Mucosa of descending colon (tissue), 3 donors: ENCODE measurements around the gene FMNL3. TPM values are rescaled to one million over a fixed set of nuclear protein-coding genes. Genes with fewer than 3 reads are reported as not detected.

Experiments used
- ATAC-seq: fragments of 200-7000 bp; cut with Tn5 transposase; one replicate; pipeline ENCODE4 v1.9.1; 2020; ENCODE audit warnings: mild to moderate bottlenecking, moderate library complexity
- DNase-seq, 3 donors: peaks; one replicate each; pipeline ENCODE4 v3.0.0-alpha.2; 2020
- H3K36me3 ChIP-seq: fragments of 200-600 bp; one replicate; pipeline ENCODE4 v1.8.0; 2021; ENCODE audit warnings: low read depth, mild to moderate bottlenecking
- H3K4me1 ChIP-seq: fragments of 200-600 bp; one replicate; pipeline ENCODE4 v1.8.0; 2021; ENCODE audit warnings: low read depth, mild to moderate bottlenecking
- H3K4me3 ChIP-seq: fragments of 200-600 bp; one replicate; pipeline ENCODE4 v1.8.0; 2021; ENCODE audit warnings: mild to moderate bottlenecking
- H3K9me3 ChIP-seq: fragments of 200-600 bp; one replicate; pipeline ENCODE4 v1.8.0; 2021; ENCODE audit warnings: mild to moderate bottlenecking
- CTCF ChIP-seq: fragments of 200-600 bp; IDR thresholded peaks from one replicate; pipeline ENCODE4 v1.8.0; 2022; ENCODE audit warnings: antibody characterized with exemption, mild to moderate bottlenecking
- intact Hi-C, 2 donors: fragments of 100-400 bp; cut with DNase I in 1 of 2; cut with micrococcal nuclease in 1 of 2; formaldehyde crosslinking; loops; one replicate each; pipeline versions ENCODE4 v1.11.0 to v1.11.1; 2022; cut with DNase I, micrococcal nuclease
- long read RNA-seq, 2 donors: library from polyadenylated mRNA; unstranded; transcript quantifications; one replicate each; pipeline ENCODE4 v2.0.0, GENCODE V29; 2019 to 2021
- total RNA-seq, 3 donors: library from RNA; stranded (reverse); fragmentation: NEBNext Ultra II Directional in 2 of 3; extraction: Animal tissue kit (Norgen Biotek cat#: 25700) in 2 of 3; gene quantifications; one replicate each; pipeline versions ENCODE4 v1.2.1 to v1.2.4, GENCODE V29; 2021 to 2023
- donor health status: DM: no; HTN: no; CAD: no; lungs with moderate emphysema.
- donor health status: DM: no; HTN: no; CAD: no.
- donor health status: DM: no; HTN: yes; CAD: no.

FMNL3 gene
- total RNA-seq, result 10 to 100 TPM in 1 of 3 donors, 1 to 10 TPM in 2; 4.2 to 13.4 (median 7.1) TPM
- long read RNA-seq, donor 1, full-length matches to known transcripts, result 3 of 7 reads
- long read RNA-seq, donor 1, partial matches to known transcripts, result 0 of 7 reads
- long read RNA-seq, donor 1, other reads (novel, unspliced or antisense), result 4 of 7 reads
- long read RNA-seq, donor 2, result 0 reads

GRCh38 chr12:49707128-49707811 lies at the start of gene FMNL3:
FMNL3 (minus strand) TSS chr12:49707405; CDS start chr12:49707180, 225 bp downstream.
- Histone ChIP-seq H3K36me3 (no peaks in the 10 kb centered on the region), H3K9me3 (no peaks in the 10 kb centered on the region), H3K4me1 (no peaks in the 10 kb centered on the region), H3K4me3 (peak within 1 kb of the TSS; percentile 30)
- intact Hi-C loops, result loop anchor here (2.0 to 5.0 kb wide), 2 partner anchors 62 to 65 kb away; no protein-coding TSS in a partner anchor
- DNase-seq, result peak; percentile 98 to 99 (median 98)
- ATAC-seq, result peak; percentile 99
- peak; percentile 95 for TF ChIP-seq CTCF

GRCh38 chr12:49750996-49751393 lies 43.8 kb upstream of the FMNL3 start:
- no peak for ATAC-seq
- peaks cover 18% of the 10 kb centered on the region for H3K4me1 ChIP-seq
- TF ChIP-seq CTCF, result no peak

GRCh38 chr12:49750027-49750995 lies 43.1 kb upstream of the FMNL3 start:
- H3K36me3 ChIP-seq, result peaks cover 3% of the 10 kb centered on the region
- peaks cover 18% of the 10 kb centered on the region for H3K4me1 ChIP-seq
- no peak overlapping the region for H3K4me3 ChIP-seq
- no peak for TF ChIP-seq CTCF
- intact Hi-C loops, result no loop called here
- H3K9me3 ChIP-seq, result no peaks in the 10 kb centered on the region
- ATAC-seq, result peak; percentile 88
- DNase-seq, result no peak

More at GRCh38 chr12:49750996-49751393, 43.8 kb upstream of the FMNL3 start:
- Histone ChIP-seq H3K9me3 (no peaks in the 10 kb centered on the region), H3K4me3 (no peak overlapping the region), H3K36me3 (peaks cover 9% of the 10 kb centered on the region)
- intact Hi-C loops, result no loop called here
- DNase-seq, result no peak

GRCh38 chr12:49748800-49749199 lies 41.6 kb upstream of the FMNL3 start:
- Histone ChIP-seq H3K4me3 (no peak overlapping the region), H3K4me1 (peaks cover 21% of the 10 kb centered on the region), H3K9me3 (no peaks in the 10 kb centered on the region), H3K36me3 (no peaks in the 10 kb centered on the region)
- TF ChIP-seq CTCF, result no peak
- no peak for ATAC-seq
- no peak for DNase-seq
- intact Hi-C loops, result no loop called here

GRCh38 chr12:49748306-49748705 lies 41.1 kb upstream of the FMNL3 start:
- intact Hi-C loops, result no loop called here
- H3K4me3 ChIP-seq, result no peak overlapping the region
- H3K4me1 ChIP-seq, result peaks cover 26% of the 10 kb centered on the region
- H3K36me3 ChIP-seq, result no peaks in the 10 kb centered on the region
- no peak for DNase-seq
- no peak for TF ChIP-seq CTCF
- no peak for ATAC-seq
- no peaks in the 10 kb centered on the region for H3K9me3 ChIP-seq
